Keratinocyte (primary cell): Measurements from ENCODE around the gene PDRG1.

Experiments used
- EZH2 ChIP-seq: IDR thresholded peaks from one replicate; pipeline ENCODE4 v1.6.1; 2012; ENCODE audit warnings: inconsistent platforms, mild to moderate bottlenecking, low read length, moderate library complexity
- TF ChIP-seq, protein P1 (sequence below), 3 experiments: IDR thresholded peaks in 1 of 3; conservative IDR thresholded peaks in 1 of 3; optimal IDR thresholded peaks in 1 of 3; 2 replicates in 2 of 3; 3 replicates in 1 of 3; pipeline versions ENCODE3 to v1.5.1; 2011; ENCODE audit warnings: low read length in 3 of 3, mild to moderate bottlenecking in 3 of 3, moderate library complexity in 2 of 3, control low read depth in 1 of 3, inconsistent platforms in 1 of 3; ENCODE audit not compliant: insufficient read depth in 2 of 3; ENCODE audit errors: extremely low read depth in 1 of 3

DNA sequence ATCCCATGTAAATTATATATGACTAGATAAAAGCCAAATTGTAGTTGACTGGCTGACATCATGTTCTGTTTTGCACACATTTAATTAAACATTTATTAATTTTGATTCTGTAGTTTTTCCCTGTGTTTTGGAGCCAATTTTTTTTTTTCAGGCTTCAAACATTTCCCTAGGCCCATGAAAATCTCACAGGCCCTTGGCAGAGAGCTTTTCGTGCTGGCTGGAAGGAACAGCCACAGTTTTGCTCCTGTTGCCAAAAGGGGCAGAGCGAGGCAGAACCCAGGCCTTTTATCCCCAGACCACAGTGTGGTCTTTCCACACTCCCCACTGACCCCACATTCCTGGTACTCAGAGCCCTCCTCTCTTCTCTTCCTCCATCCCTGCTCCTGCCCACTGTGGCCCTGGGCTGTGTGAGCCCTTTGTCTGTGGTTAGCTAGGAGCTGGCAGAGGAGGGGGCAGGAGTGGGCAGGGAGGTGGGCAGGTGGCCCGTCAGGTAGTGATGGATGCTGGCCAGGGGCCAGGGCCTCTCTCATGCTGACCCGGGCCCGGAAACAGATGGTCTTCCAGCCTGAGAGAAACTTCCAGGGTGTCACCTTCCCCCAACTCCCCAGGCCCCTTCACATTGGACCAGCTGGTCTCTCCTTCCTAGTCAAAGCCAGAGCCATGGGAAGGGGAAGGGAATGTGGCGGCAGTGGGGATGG lies 38.9 kb upstream of the PDRG1 start:
- TF ChIP-seq, protein P1, sequence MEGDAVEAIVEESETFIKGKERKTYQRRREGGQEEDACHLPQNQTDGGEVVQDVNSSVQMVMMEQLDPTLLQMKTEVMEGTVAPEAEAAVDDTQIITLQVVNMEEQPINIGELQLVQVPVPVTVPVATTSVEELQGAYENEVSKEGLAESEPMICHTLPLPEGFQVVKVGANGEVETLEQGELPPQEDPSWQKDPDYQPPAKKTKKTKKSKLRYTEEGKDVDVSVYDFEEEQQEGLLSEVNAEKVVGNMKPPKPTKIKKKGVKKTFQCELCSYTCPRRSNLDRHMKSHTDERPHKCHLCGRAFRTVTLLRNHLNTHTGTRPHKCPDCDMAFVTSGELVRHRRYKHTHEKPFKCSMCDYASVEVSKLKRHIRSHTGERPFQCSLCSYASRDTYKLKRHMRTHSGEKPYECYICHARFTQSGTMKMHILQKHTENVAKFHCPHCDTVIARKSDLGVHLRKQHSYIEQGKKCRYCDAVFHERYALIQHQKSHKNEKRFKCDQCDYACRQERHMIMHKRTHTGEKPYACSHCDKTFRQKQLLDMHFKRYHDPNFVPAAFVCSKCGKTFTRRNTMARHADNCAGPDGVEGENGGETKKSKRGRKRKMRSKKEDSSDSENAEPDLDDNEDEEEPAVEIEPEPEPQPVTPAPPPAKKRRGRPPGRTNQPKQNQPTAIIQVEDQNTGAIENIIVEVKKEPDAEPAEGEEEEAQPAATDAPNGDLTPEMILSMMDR (optimal IDR thresholded peaks at IDR 0.05 in 1 of 3, IDR thresholded peaks at IDR 0.05 in 1 of 3, conservative IDR thresholded peaks at IDR 0.05 in 1 of 3; ENCODE audit: extremely low read depth in 1 of 3, insufficient read depth in 2 of 3, low read length in 3 of 3), result no peak
- TF ChIP-seq EZH2, result no peak
